Activated CD8-positive, alpha-beta memory T cell treated with anti-CD3 and anti-CD28 coated beads, Interleukin-2, amount 50 U/mL, for 4 hours (primary cell): ENCODE measurements around the gene AOAH.
"Not testable (repeated sequence)": the region's sequence is repeated elsewhere in the genome, so short reads cannot be mapped to it uniquely, and the experiment has no call there.

Experiments
- DNase-seq: peaks from one replicate; pipeline ENCODE4 v3.0.0-alpha.2; 2020

AOAH gene

GRCh38 chr7:36736090-36736898, 12.0 kb upstream of the AOAH start:
- no peak for DNase-seq

- no peak for DNase-seq
Observed at GRCh38 chr7:36735172-36735571, 10.9 kb upstream of the AOAH start.

- DNase-seq, result no peak
Observed at GRCh38 chr7:36734731-36735130, 10.4 kb upstream of the AOAH start.

GRCh38 chr7:36733411-36733810, 9.1 kb upstream of the AOAH start:
- no peak for DNase-seq

- DNase-seq, result no peak
Observed at GRCh38 chr7:36732806-36733205, 8.5 kb upstream of the AOAH start.

GRCh38 chr7:36730046-36730445, 5.8 kb upstream of the AOAH start:
- DNase-seq, result no peak

GRCh38 chr7:36728143-36728542, 3.8 kb upstream of the AOAH start:
- no peak for DNase-seq

GRCh38 chr7:36726806-36727503, 2.7 kb upstream of the AOAH start:
- DNase-seq, result no peak

- no peak for DNase-seq
Observed at GRCh38 chr7:36726311-36726710, 2.0 kb upstream of the AOAH start.

- DNase-seq, result no peak
Observed at GRCh38 chr7:36724996-36725395, 702 bp upstream of the AOAH start.

- DNase-seq, result no peak
Observed at GRCh38 chr7:36723291-36723690, 1.0 kb downstream of the AOAH start.

GRCh38 chr7:36719083-36719632, 5.1 kb downstream of the AOAH start:
- DNase-seq, result no peak

- no peak for DNase-seq
Observed at GRCh38 chr7:36717586-36717985, 6.7 kb downstream of the AOAH start.

- not testable (repeated sequence) for DNase-seq
Observed at GRCh38 chr7:36716802-36717201, 7.5 kb downstream of the AOAH start.

GRCh38 chr7:36712015-36712414, 12.3 kb downstream of the AOAH start:
- no peak for DNase-seq

GRCh38 chr7:36711256-36711655, 13.0 kb downstream of the AOAH start:
- DNase-seq, result no peak

- DNase-seq, result no peak
Observed at GRCh38 chr7:36710186-36710791, 14.0 kb downstream of the AOAH start.

- no peak for DNase-seq
Observed at GRCh38 chr7:36708767-36709166, 15.5 kb downstream of the AOAH start.

- DNase-seq, result no peak
Observed at GRCh38 chr7:36707898-36708297, 16.4 kb downstream of the AOAH start.

GRCh38 chr7:36707465-36707864, 16.8 kb downstream of the AOAH start:
- DNase-seq, result no peak

- DNase-seq, result not testable (repeated sequence)
Observed at GRCh38 chr7:36703860-36704259, 20.4 kb downstream of the AOAH start.

- DNase-seq, result no peak
Observed at GRCh38 chr7:36692456-36692855, 31.8 kb downstream of the AOAH start.

- no peak for DNase-seq
Observed at GRCh38 chr7:36691983-36692382, 32.3 kb downstream of the AOAH start.
